Caco-2 (cell line): ENCODE measurements around the gene OLFM2. TPM values are rescaled to one million over a fixed set of nuclear protein-coding genes. Genes with fewer than 3 reads are reported as not detected.

ENCODE experiments used
- BruUV-seq: library from RNA; stranded (reverse); fragments of 400-500 nt; replicated peaks from 2 replicates; lab custom pipeline; 2021; lab: Mats Ljungman, UMichigan
- CTCF ChIA-PET: fragments of 300-600 bp; sonication (Branson Sonifier 250); formaldehyde crosslinking; loops from one replicate; lab custom pipeline; 2022; ENCODE audit warnings: antibody characterized with exemption; lab: Charles Lee
- POLR2A ChIA-PET: fragments of 300-600 bp; sonication (Branson Sonifier 250); formaldehyde crosslinking; loops from one replicate; lab custom pipeline; 2022; ENCODE audit warnings: antibody characterized with exemption; lab: Charles Lee
- DNase-seq, 2 experiments: peaks; one replicate each; pipeline versions ENCODE4 v3.0.0 to v3.0.0-alpha.2; 2020 to 2022
- H3K27me3 ChIP-seq: replicated peaks from 2 replicates; pipeline ENCODE4 v1.6.0; 2011; ENCODE audit warnings: low read length; ENCODE audit not compliant: control insufficient read depth, insufficient read depth
- H3K36me3 ChIP-seq: 2 replicates; pipeline ENCODE4 v1.5.1; 2011; ENCODE audit warnings: low read length; ENCODE audit not compliant: control insufficient read depth, insufficient read depth
- H3K4me1 ChIP-seq: fragments of 250-450 bp; sonication (Bioruptor Pico); 2 replicates; pipeline ENCODE4 v1.5.1; 2020; ENCODE audit warnings: mild to moderate bottlenecking
- H3K4me3 ChIP-seq: 2 replicates; pipeline ENCODE4 v1.5.1; 2011; ENCODE audit warnings: low read depth, mild to moderate bottlenecking, control low read depth, low read length
- H3K9me3 ChIP-seq: fragments of 250-450 bp; sonication (Bioruptor Pico); 2 replicates; pipeline ENCODE4 v1.5.1; 2020; ENCODE audit warnings: mild to moderate bottlenecking, moderate library complexity
- H3K27ac Mint-ChIP-seq: one replicate; pipeline ENCODE4 v1.8.0; 2022; ENCODE audit warnings: mixed read lengths; ENCODE audit not compliant: unreplicated experiment
- H3K27me3 Mint-ChIP-seq: one replicate; pipeline ENCODE4 v1.8.0; 2022; ENCODE audit warnings: mixed read lengths; ENCODE audit not compliant: insufficient read depth, unreplicated experiment
- H3K36me3 Mint-ChIP-seq: one replicate; pipeline ENCODE4 v1.8.0; 2022; ENCODE audit warnings: mild to moderate bottlenecking, mixed read lengths; ENCODE audit not compliant: insufficient read depth, unreplicated experiment
- H3K4me1 Mint-ChIP-seq: one replicate; pipeline ENCODE4 v1.8.0; 2022; ENCODE audit warnings: low read depth, mixed read lengths; ENCODE audit not compliant: unreplicated experiment
- H3K4me3 Mint-ChIP-seq: one replicate; pipeline ENCODE4 v1.8.0; 2022; ENCODE audit warnings: mild to moderate bottlenecking, moderate library complexity, mixed read lengths; ENCODE audit not compliant: unreplicated experiment
- H3K9me3 Mint-ChIP-seq: one replicate; pipeline ENCODE4 v1.8.0; 2022; ENCODE audit warnings: mixed read lengths; ENCODE audit not compliant: unreplicated experiment
- CTCF ChIP-seq, 2 experiments: fragments of 200-600 bp in 1 of 2; IDR thresholded peaks; 1 replicate in 1 of 2; 2 replicates in 1 of 2; pipeline versions ENCODE4 v1.5.1 to v1.8.0; 2011 to 2022; ENCODE audit warnings: antibody characterized with exemption in 1 of 2, control low read depth in 1 of 2, inconsistent platforms in 1 of 2, low read depth in 1 of 2, low read length in 1 of 2, mild to moderate bottlenecking in 1 of 2, moderate library complexity in 1 of 2; ENCODE audit not compliant: insufficient read depth in 1 of 2, severe bottlenecking in 1 of 2, unreplicated experiment in 1 of 2
- intact Hi-C: fragments of 100-400 bp; cut with micrococcal nuclease; formaldehyde crosslinking; loops from one replicate; pipeline ENCODE4 v1.10.0; 2022; ENCODE audit not compliant: unreplicated experiment
- total RNA-seq: library from RNA; stranded (reverse); gene quantifications from 2 replicates; pipeline ENCODE4 v1.2.3, GENCODE V29; 2022

OLFM2 gene
- total RNA-seq, 1 experiment from 2014 or later: 0.34 TPM

- no peak overlapping the region for H3K4me3 ChIP-seq
- no peaks in the 10 kb centered on the region for H3K9me3 ChIP-seq
- Mint-ChIP-seq H3K27ac (no peak overlapping the region), H3K27me3 (peaks cover 11% of the 10 kb centered on the region), H3K9me3 (no peaks in the 10 kb centered on the region), H3K4me1 (no peaks in the 10 kb centered on the region), H3K4me3 (no peak overlapping the region), H3K36me3 (peaks cover 6% of the 10 kb centered on the region)
- ChIA-PET CTCF (no interaction called here), POLR2A (no interaction called here)
- H3K36me3 ChIP-seq: no peaks in the 10 kb centered on the region
- H3K27me3 ChIP-seq: no peaks in the 10 kb centered on the region
- no peaks in the 10 kb centered on the region for H3K4me1 ChIP-seq
- no peak for TF ChIP-seq CTCF (IDR thresholded peaks at IDR 0.05; ENCODE audit: insufficient read depth in 1 of 2, low read depth in 1 of 2, low read length in 1 of 2, severe bottlenecking in 1 of 2, unreplicated experiment in 1 of 2)
- intact Hi-C loops: no loop called here
- no TSS peak for BruUV-seq
- no peak for DNase-seq
Observed at GRCh38 chr19:9883764-9884163, 52.6 kb downstream of the OLFM2 start.

GRCh38 chr19:9883231-9883758 is 53.0 kb downstream of the OLFM2 start:
- H3K36me3 ChIP-seq: no peaks in the 10 kb centered on the region
- no peak for DNase-seq
- peaks cover 7% of the 10 kb centered on the region for H3K27me3 Mint-ChIP-seq
- no peaks in the 10 kb centered on the region for H3K4me1 Mint-ChIP-seq
- ChIA-PET CTCF (no interaction called here), POLR2A (no interaction called here)
- H3K4me3 ChIP-seq: no peak overlapping the region
- no TSS peak for BruUV-seq
- H3K27ac Mint-ChIP-seq: no peak overlapping the region
- no peaks in the 10 kb centered on the region for H3K9me3 ChIP-seq
- intact Hi-C loops: no loop called here
- H3K4me3 Mint-ChIP-seq: no peak overlapping the region
- no peaks in the 10 kb centered on the region for H3K9me3 Mint-ChIP-seq
- TF ChIP-seq CTCF (IDR thresholded peaks at IDR 0.05; ENCODE audit: insufficient read depth in 1 of 2, low read depth in 1 of 2, low read length in 1 of 2, severe bottlenecking in 1 of 2, unreplicated experiment in 1 of 2): no peak
- H3K36me3 Mint-ChIP-seq: peaks cover 6% of the 10 kb centered on the region
- H3K27me3 ChIP-seq: no peaks in the 10 kb centered on the region
- no peaks in the 10 kb centered on the region for H3K4me1 ChIP-seq

GRCh38 chr19:9881720-9882119 is 54.6 kb downstream of the OLFM2 start:
- no peak for TF ChIP-seq CTCF (IDR thresholded peaks at IDR 0.05; ENCODE audit: insufficient read depth in 1 of 2, low read depth in 1 of 2, low read length in 1 of 2, severe bottlenecking in 1 of 2, unreplicated experiment in 1 of 2)
- H3K4me3 Mint-ChIP-seq: no peak overlapping the region
- CTCF ChIA-PET: no interaction called here

More at GRCh38 chr19:9881720-9882119, 54.6 kb downstream of the OLFM2 start:
- no peak for DNase-seq
- no peaks in the 10 kb centered on the region for H3K4me1 Mint-ChIP-seq
- H3K36me3 Mint-ChIP-seq: no peaks in the 10 kb centered on the region
- Histone ChIP-seq H3K9me3 (no peaks in the 10 kb centered on the region), H3K4me3 (no peak overlapping the region), H3K36me3 (no peaks in the 10 kb centered on the region), H3K27me3 (no peaks in the 10 kb centered on the region), H3K4me1 (no peaks in the 10 kb centered on the region)
- no TSS peak for BruUV-seq
- POLR2A ChIA-PET: no interaction called here
- intact Hi-C loops: no loop called here
- peaks cover 5% of the 10 kb centered on the region for H3K27me3 Mint-ChIP-seq
- H3K9me3 Mint-ChIP-seq: no peaks in the 10 kb centered on the region
- no peak overlapping the region for H3K27ac Mint-ChIP-seq
